Uterus (tissue), 4 donors: Measurements from ENCODE around the gene TEC. TPM values are rescaled to one million over a fixed set of nuclear protein-coding genes. Genes with fewer than 3 reads are reported as not detected.

Experiments used
- DNase-seq, 2 donors: peaks; one replicate each; pipeline ENCODE4 v3.0.0-alpha.2; 2019 to 2020
- H3K27ac ChIP-seq, 2 donors: fragments of 200-600 bp; sonication (generic); 1 replicate in 1 of 2; 2 replicates in 1 of 2; pipeline ENCODE4 v1.5.1; 2016 to 2018
- H3K27me3 ChIP-seq, 2 donors: fragments of 200-600 bp; sonication (generic); one replicate each; pipeline ENCODE4 v1.5.1; 2018 to 2019; ENCODE audit warnings: control low read depth in 1 of 2
- H3K36me3 ChIP-seq, 2 donors: fragments of 200-600 bp; sonication (generic); one replicate each; pipeline ENCODE4 v1.5.1; 2019; ENCODE audit warnings: control low read depth in 1 of 2
- H3K4me1 ChIP-seq, 2 donors: fragments of 200-600 bp; sonication (generic); one replicate each; pipeline ENCODE4 v1.5.1; 2018 to 2019; ENCODE audit warnings: control low read depth in 1 of 2
- H3K4me3 ChIP-seq, 2 donors: fragments of 200-600 bp; sonication (generic); 1 replicate in 1 of 2; 2 replicates in 1 of 2; pipeline ENCODE4 v1.5.1; 2018 to 2019; ENCODE audit warnings: mild to moderate bottlenecking in 1 of 2
- H3K9me3 ChIP-seq, 2 donors: fragments of 200-600 bp; sonication (generic); one replicate each; pipeline ENCODE4 v1.5.1; 2019; ENCODE audit warnings: control low read depth in 1 of 2
- POLR2A ChIP-seq, 2 donors: fragments of 450-650 bp; IDR thresholded peaks; one replicate each; pipeline ENCODE4 v1.6.1; 2016; ENCODE audit warnings: antibody characterized with exemption in 2 of 2, mild to moderate bottlenecking in 1 of 2, moderate library complexity in 1 of 2
- intact Hi-C: fragments of 100-400 bp; cut with DNase I; formaldehyde crosslinking; loops from one replicate; pipeline ENCODE4 v1.15.1; 2023; ENCODE audit warnings: low total_unique reads
- total RNA-seq, 4 donors: library from RNA; depleted of rRNA in 3 of 4; stranded (reverse); fragments of >200 nt in 3 of 4; gene quantifications; one replicate each; pipeline versions ENCODE4 v1.1.0 to v1.2.4, GENCODE V29; 2014 to 2023
- TF ChIP-seq, protein P1 (sequence below), 4 experiments: fragments of 200-600 bp in 2 of 4; fragments of 450-650 bp in 2 of 4; sonication (generic) in 2 of 4; IDR thresholded peaks; one replicate each; pipeline ENCODE4 v1.5.1; 2016 to 2019; ENCODE audit warnings: antibody characterized with exemption in 4 of 4, mild to moderate bottlenecking in 2 of 4, moderate library complexity in 1 of 4
- donor health status: DM: yes; HTN: yes; CAD: no.

The TEC gene
- total RNA-seq, 4 donors from 2014 or later = under 0.01 to 6.8 (median 2.6) TPM

DNA sequence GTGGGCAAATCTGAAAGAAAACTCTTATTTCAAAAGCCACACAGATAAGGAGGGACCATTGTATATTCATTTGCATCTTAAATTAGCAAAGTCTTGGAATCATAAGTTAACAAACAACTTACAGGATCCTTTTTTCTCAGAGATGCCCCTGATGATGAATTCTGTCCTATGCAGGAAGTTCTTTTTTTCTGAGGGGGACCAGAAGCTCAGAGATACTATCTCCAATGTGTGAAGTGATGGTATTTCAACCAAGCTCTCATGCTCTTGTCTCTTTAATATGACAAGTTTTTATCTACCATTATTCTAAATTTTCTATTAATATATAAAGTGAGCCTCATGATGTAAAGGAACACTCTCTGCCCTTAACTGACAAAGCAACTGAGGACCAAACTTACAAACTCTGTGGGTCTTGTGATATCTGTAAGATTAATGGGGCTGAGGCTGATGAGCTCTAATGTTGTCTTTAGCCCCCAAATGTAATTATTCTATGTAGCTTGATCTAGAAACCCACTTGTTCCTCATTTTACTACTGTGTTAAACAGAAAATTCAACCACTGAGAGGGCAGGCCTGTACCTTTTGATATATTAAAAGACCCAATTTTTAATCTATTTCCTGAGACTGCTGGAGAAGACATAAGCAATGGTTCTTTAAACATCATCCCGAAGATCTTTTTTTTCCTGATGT is 27.0 kb downstream of the TEC start:
- H3K27ac ChIP-seq = no peak overlapping the region
- H3K4me1 ChIP-seq = no peaks in the 10 kb centered on the region
- H3K27me3 ChIP-seq = no peaks in the 10 kb centered on the region
- intact Hi-C loops = no loop called here
- no peak for DNase-seq
- H3K9me3 ChIP-seq = no peaks in the 10 kb centered on the region
- TF ChIP-seq, protein P1, sequence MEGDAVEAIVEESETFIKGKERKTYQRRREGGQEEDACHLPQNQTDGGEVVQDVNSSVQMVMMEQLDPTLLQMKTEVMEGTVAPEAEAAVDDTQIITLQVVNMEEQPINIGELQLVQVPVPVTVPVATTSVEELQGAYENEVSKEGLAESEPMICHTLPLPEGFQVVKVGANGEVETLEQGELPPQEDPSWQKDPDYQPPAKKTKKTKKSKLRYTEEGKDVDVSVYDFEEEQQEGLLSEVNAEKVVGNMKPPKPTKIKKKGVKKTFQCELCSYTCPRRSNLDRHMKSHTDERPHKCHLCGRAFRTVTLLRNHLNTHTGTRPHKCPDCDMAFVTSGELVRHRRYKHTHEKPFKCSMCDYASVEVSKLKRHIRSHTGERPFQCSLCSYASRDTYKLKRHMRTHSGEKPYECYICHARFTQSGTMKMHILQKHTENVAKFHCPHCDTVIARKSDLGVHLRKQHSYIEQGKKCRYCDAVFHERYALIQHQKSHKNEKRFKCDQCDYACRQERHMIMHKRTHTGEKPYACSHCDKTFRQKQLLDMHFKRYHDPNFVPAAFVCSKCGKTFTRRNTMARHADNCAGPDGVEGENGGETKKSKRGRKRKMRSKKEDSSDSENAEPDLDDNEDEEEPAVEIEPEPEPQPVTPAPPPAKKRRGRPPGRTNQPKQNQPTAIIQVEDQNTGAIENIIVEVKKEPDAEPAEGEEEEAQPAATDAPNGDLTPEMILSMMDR (IDR thresholded peaks at IDR 0.05) = no peak
- no peak overlapping the region for H3K4me3 ChIP-seq
- H3K36me3 ChIP-seq = no peaks in the 10 kb centered on the region

DNA sequence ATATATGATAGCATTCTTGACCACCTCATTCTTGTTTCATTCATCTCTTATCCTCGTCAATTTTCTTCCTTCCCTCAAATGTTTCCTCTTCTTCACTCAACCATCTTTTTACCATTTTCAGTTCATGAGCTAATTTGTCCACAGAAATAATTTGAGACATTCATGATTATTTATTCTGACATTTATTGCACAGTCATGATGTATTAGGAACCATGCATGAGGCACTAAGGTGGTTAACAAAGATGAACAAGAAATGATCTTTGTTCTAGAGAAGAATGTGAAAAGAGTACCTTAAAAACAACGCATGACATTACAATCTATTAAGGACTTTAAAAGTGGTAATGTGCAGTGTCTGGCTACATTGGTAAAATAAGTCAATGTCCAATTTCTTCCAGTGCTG is 27.9 kb downstream of the TEC start:
- no peak for TF ChIP-seq POLR2A (IDR thresholded peaks at IDR 0.05)
- TF ChIP-seq, protein P1 (IDR thresholded peaks at IDR 0.05) = no peak
- H3K4me1 ChIP-seq = no peaks in the 10 kb centered on the region
- intact Hi-C loops = no loop called here
- no peaks in the 10 kb centered on the region for H3K36me3 ChIP-seq
- H3K27ac ChIP-seq = no peak overlapping the region
- no peaks in the 10 kb centered on the region for H3K27me3 ChIP-seq
- no peak overlapping the region for H3K4me3 ChIP-seq
- DNase-seq = no peak
- no peaks in the 10 kb centered on the region for H3K9me3 ChIP-seq

DNA sequence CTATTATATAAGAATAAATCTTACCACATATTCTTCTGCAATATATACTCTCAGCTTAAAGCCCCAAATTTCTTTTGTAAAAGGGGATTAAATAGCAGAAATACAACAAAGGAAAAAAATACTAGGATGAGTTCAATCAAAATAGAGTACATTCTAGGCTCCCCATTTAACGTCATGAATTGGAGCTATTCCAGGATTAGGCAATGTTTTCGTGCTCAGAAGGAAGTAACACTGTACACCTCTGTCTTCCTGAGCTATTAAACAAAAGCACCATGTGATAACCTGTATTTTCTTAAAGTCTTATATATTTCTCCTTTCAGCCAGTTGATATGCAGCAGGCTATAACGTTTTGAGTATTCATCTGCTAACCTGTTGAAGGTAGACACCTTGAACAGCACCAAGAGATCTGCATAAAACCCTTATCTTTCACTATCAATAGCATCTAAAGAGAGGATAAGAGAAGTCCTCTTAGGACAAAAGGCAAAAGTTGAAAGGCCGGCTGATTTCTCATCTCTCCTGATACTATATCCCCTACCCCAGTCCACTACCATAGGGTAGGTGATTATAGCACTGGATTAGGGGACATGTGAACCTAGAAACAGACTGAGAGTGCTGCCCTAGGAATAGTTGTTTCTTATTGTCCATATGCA is 31.5 kb downstream of the TEC start:
- TF ChIP-seq, protein P1 (IDR thresholded peaks at IDR 0.05) = no peak
- TF ChIP-seq POLR2A (IDR thresholded peaks at IDR 0.05) = no peak
- no peak overlapping the region for H3K27ac ChIP-seq
- H3K9me3 ChIP-seq = no peaks in the 10 kb centered on the region
- intact Hi-C loops = no loop called here
- H3K4me3 ChIP-seq = no peak overlapping the region
- DNase-seq = no peak
- H3K36me3 ChIP-seq = no peaks in the 10 kb centered on the region
- H3K27me3 ChIP-seq = no peaks in the 10 kb centered on the region
- H3K4me1 ChIP-seq = no peaks in the 10 kb centered on the region

DNA sequence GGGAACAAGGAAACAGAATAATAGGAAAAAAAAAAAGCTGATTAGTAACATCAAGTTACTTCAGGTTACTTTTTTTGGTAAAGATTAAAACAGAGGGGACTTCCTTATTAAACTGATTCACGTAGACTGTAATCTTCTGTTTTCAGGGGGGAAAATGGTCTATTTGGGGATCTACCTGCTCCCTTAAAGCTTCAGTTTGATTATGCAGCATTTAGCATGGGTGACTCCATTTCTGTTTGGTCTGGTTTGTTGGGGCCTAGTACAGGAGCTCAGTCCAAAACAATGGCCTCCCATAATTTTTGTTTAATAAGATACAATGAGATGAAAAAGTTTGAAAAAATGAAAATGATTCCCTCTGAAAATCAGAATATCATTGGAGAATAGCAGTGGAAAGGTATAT is 34.6 kb downstream of the TEC start:
- Histone ChIP-seq H3K4me3 (no peak overlapping the region), H3K27me3 (no peaks in the 10 kb centered on the region), H3K9me3 (no peaks in the 10 kb centered on the region), H3K36me3 (no peaks in the 10 kb centered on the region), H3K4me1 (no peaks in the 10 kb centered on the region), H3K27ac (no peak overlapping the region)
- DNase-seq = no peak
- intact Hi-C loops = no loop called here
- TF ChIP-seq POLR2A (IDR thresholded peaks at IDR 0.05) = no peak
- TF ChIP-seq, protein P1 (IDR thresholded peaks at IDR 0.05) = no peak

DNA sequence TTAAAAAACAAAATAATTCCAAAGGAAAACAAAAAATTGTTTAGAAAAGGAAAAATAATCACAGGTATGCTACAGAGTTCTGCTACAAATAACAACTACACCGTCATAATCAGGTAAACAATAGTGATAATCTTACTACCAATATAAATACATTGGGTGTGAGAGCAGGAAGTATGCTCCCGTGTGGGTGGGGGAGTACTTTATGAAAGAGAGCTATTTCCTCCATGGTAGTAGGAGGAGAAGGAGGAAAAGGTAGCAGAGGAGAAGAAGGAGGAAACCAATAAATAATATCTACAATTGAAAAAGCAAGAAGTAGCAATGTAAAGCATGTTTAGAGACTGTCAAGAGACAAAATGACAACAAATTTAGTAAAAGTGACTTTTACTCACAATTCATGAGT is 35.1 kb downstream of the TEC start:
- Histone ChIP-seq H3K4me3 (no peak overlapping the region), H3K27ac (no peak overlapping the region), H3K27me3 (no peaks in the 10 kb centered on the region), H3K9me3 (no peaks in the 10 kb centered on the region), H3K36me3 (no peaks in the 10 kb centered on the region), H3K4me1 (no peaks in the 10 kb centered on the region)
- TF ChIP-seq, protein P1 (IDR thresholded peaks at IDR 0.05) = no peak
- no peak for TF ChIP-seq POLR2A (IDR thresholded peaks at IDR 0.05)
- no peak for DNase-seq
- intact Hi-C loops = no loop called here
